HG02642 (cell line): Measurements from ENCODE around the gene SCGB1A1.

ENCODE experiments used
- ATAC-seq: cut with Tn5 transposase; IDR thresholded peaks from one replicate; pipeline ENCODE4 v1.9.1; 2021; ENCODE audit warnings: mild to moderate bottlenecking; ENCODE audit not compliant: unreplicated experiment, poor library complexity

SCGB1A1 gene

DNA sequence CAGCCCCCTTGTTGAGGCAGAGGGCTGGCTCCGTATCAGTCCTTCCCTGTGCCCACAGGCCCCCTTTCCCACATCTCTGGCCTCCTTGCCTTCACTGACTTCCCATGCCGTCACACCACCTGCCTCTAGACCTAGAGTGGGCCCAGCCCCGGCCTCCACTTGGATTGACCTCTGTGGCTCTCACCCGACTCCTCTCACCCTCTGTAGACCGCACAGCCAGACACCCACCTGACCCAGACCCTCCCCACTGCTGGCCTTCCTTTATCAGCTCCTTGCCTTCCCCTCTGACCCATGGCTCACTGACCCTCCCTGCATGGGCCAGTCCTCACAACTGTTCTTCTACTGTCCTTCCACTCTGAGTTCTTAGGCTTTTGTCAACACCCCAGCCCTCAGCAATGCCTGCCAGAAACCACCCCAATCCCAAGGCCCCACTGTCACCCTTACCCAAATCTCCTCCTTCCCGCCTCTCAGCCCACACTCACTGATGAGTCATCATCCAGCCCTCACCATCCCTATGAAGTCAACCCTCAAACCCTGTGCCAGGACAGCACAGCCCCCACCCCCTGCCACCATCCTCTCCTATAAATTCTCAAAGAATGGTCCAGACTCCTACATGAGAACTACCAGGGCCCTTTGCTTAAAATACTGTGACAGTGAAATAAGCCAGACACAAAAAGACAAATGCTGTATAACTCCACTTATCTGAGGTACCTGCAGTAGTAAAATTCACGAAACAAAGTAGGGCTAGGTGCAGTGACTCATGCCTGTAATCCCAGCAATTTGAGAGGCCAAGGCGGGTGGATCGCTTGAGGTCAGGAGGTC, 53.4 kb downstream of the SCGB1A1 start:
- no peak for ATAC-seq
